Measurements from ENCODE around the gene RGS19. TPM values are rescaled to one million over a fixed set of nuclear protein-coding genes. Genes with fewer than 3 reads are reported as not detected.

Gene RGS19
- total RNA-seq, 4 donors from 2014 or later: 14.8 to 18.4 (median 16.2) TPM

DNA sequence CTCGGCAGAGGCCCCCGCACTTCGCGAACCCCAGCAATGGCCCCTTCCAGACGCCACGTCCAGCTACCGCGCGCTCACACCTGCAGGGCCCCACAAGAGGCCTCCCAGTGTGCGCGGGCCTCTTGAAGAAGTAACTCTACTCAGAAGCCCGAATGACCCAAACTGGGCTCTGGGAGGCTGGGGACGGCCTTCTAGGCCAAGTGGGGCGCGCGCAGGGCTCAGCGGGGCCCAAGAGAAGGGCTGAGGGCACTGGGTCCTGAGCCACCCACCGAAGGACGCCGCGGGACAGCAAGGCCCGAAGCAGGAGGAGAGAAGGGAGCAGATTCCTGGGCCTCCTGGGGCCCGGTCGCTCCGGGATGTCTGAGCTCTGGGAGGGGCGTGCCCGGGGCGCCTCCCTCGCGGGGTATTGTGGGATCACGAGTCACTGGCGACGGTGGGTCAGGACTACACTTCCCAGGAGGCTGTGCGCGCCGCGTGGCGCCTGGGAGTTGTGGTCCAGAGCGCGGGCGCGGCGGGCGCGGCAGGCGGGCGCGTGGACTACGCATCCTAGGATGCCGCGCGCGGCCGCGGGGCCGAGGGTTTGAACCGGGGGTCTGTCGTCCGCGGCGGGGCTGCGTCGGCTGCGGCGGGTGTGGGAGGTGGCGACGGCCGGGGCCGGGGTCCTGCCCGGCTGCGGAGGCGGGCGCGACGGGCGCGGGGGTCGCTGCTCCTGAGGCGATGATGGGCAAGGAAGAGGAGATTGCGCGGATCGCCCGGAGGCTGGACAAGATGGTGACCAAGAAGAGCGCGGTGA, 16.5 kb downstream of the RGS19 start, which contains the start of gene TCEA2:
TCEA2 (plus strand) TSS at position 603 of the 793 bp plus-strand sequence; CDS start at position 718, 115 bp downstream.
- peak; percentile 98 for DNase-seq (ENCODE audit: low spot score in 2 of 2)
- H3K4me3 ChIP-seq: peak within 1 kb of the TSS; percentile 89
- H3K9me3 ChIP-seq: no peaks in the 10 kb centered on the region
- H3K27me3 ChIP-seq: no peaks in the 10 kb centered on the region
- WGBS: under 1% methylated on average over 53 of the region's 85 CpGs
- peaks cover 42% of the 10 kb centered on the region for H3K4me1 ChIP-seq
- peak in 1 of 2 donors; percentile 43 for TF ChIP-seq POLR2A (IDR thresholded peaks at IDR 0.05)
- no peak for TF ChIP-seq EP300 (IDR thresholded peaks at IDR 0.05)
- peak in 2 of 3 donors; percentile 67 for TF ChIP-seq POLR2AphosphoS5 (IDR thresholded peaks at IDR 0.05)
- peak within 1 kb of the TSS; percentile 76 for H3K27ac ChIP-seq
- H3K36me3 ChIP-seq: no peaks in the 10 kb centered on the region

DNA sequence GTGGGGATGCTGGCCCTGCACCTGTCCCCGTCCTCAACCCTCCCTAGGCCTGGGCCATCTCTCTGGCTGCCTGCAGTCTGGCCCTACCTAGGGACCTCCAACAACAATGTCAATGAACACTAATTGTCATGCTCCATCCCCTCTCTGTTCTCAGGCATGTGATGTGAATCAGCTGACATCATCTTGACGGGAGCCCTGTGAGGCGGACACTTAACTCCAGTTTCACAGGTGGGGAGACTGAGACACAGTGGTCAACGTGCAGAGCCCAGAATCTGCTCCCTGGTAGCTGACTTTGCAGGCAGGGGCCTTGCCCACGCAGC, 17.1 kb downstream of the RGS19 start:
- H3K36me3 ChIP-seq: no peaks in the 10 kb centered on the region
- no peak for TF ChIP-seq POLR2AphosphoS5 (IDR thresholded peaks at IDR 0.05)
- TF ChIP-seq EP300 (IDR thresholded peaks at IDR 0.05): no peak
- TF ChIP-seq POLR2A (IDR thresholded peaks at IDR 0.05): no peak
- TF ChIP-seq, protein P1, sequence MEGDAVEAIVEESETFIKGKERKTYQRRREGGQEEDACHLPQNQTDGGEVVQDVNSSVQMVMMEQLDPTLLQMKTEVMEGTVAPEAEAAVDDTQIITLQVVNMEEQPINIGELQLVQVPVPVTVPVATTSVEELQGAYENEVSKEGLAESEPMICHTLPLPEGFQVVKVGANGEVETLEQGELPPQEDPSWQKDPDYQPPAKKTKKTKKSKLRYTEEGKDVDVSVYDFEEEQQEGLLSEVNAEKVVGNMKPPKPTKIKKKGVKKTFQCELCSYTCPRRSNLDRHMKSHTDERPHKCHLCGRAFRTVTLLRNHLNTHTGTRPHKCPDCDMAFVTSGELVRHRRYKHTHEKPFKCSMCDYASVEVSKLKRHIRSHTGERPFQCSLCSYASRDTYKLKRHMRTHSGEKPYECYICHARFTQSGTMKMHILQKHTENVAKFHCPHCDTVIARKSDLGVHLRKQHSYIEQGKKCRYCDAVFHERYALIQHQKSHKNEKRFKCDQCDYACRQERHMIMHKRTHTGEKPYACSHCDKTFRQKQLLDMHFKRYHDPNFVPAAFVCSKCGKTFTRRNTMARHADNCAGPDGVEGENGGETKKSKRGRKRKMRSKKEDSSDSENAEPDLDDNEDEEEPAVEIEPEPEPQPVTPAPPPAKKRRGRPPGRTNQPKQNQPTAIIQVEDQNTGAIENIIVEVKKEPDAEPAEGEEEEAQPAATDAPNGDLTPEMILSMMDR (IDR thresholded peaks at IDR 0.05): no peak
- H3K27ac ChIP-seq: peak overlapping the region; percentile 76
- WGBS: 53% methylated on average over 3 of the region's 5 CpGs
- no peak for DNase-seq (ENCODE audit: low spot score in 2 of 2)
- H3K9me3 ChIP-seq: no peaks in the 10 kb centered on the region
- no peaks in the 10 kb centered on the region for H3K27me3 ChIP-seq
- peak overlapping the region; percentile 89 for H3K4me3 ChIP-seq
- H3K4me1 ChIP-seq: peaks cover 48% of the 10 kb centered on the region

DNA sequence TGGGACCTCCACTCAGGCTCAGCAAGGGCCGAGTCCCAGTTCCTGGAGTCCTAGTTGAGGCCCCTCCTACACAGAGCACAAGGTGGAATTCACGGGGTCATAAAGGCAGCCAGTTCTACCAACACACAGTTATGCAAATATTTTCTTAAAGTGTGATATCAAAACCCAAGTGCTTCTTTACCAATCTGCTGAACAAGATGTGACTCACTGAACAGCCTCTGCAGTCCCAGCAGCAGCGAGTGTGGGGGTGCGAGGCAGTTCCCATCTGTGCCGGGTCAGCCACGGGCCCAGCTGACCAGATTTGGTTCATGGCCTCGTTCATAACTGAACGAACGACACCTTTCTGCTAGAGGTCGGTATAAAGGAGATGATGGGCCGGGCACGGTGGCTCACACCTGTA, 20.8 kb downstream of the RGS19 start:
- TF ChIP-seq EP300 (IDR thresholded peaks at IDR 0.05) (no peak), POLR2A (IDR thresholded peaks at IDR 0.05) (no peak), POLR2AphosphoS5 (IDR thresholded peaks at IDR 0.05) (no peak)
- TF ChIP-seq, protein P1 (IDR thresholded peaks at IDR 0.05): no peak
- no peak for DNase-seq (ENCODE audit: low spot score in 2 of 2)
- Histone ChIP-seq H3K4me1 (peaks cover 45% of the 10 kb centered on the region), H3K9me3 (no peaks in the 10 kb centered on the region), H3K36me3 (no peaks in the 10 kb centered on the region), H3K27me3 (peaks cover 11% of the 10 kb centered on the region), H3K27ac (no peak overlapping the region), H3K4me3 (no peak overlapping the region)
- WGBS: 89% methylated on average over 11 of the region's 12 CpGs

DNA sequence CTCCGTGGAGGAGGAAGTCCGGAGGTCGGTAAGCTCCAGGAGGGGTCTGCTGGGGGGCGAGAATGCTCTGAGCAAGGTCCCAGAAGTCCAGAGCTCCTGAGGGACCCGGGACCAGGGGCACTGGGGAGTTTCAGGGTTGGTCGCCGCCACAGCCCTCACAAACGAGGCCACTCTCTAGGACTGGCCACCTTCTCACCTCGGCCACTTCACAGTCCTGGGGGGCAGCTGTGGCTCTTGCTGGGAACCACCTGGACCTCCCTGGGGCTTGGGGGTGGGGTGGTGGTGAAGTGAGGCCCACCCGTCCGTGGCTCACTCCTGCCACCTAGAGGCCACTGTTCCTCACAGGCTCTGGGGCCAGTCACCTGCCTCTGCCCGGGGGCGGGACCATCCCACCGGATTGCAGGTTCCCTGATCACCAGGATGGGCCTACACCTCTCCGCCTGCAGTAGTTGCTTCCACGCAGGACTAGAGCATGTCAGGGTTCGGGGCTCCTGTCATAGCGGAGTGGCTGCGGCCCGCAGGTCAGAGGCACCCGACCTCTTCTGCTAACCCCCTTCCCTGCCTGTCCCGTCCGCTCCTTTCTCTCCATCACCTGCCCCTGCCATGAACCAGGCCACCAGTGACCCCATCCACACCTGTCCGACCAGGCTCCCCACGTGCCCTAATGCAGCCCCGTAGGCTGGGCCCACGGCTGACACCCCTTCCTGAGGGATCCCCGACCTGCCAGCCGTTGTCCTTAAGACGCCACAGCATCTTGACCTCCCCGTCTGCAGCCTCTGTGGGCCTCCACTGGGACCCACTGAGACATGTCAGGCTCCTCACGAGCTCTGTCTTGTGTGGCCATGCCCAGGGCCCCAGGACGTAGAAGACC, 21.5 kb downstream of the RGS19 start:
- Histone ChIP-seq H3K4me3 (no peak overlapping the region), H3K36me3 (no peaks in the 10 kb centered on the region), H3K27ac (no peak overlapping the region), H3K9me3 (no peaks in the 10 kb centered on the region), H3K27me3 (peaks cover 11% of the 10 kb centered on the region), H3K4me1 (peaks cover 48% of the 10 kb centered on the region)
- no peak for TF ChIP-seq EP300 (IDR thresholded peaks at IDR 0.05)
- TF ChIP-seq, protein P1 (IDR thresholded peaks at IDR 0.05): peak; percentile 46 to 86
- WGBS: 35% methylated on average over 24 of the region's 33 CpGs
- no peak for DNase-seq (ENCODE audit: low spot score in 2 of 2)

DNA sequence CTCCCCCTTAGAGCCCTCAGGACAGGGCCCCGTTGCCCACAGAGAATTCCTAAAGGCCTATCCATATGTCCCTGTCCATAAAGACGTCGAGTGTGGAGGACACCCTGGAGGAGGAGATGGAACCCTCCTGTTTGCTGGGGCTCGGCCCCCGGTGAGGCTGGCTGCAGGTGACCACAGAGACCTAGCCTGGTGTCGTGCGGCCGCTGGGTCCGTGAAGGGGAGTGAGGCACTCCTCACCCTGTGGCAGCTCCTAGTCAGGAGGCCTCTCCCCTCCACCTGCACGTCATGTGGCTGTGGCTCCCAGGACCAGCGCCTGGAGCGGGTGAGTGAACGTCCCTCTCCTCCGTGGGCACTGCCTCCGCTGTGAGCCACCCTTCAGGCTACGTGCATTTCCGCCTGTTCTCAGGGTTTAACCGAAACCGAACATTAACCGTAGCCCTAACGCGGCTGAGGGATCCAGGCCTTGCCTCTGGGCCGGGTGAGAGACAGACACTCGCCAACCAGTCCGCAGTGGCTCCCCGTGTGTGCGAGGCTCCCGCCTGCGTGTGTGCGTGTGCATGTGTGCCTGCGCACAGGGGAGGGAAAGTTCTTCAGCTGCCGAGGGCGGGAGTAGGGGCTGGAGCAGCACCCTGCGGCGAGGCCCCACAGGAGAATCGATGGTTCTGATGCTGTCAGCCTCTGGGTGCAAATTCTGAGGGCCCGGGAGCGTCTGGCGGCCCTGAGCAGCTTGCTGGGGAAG, 22.3 kb downstream of the RGS19 start:
- DNase-seq (ENCODE audit: low spot score in 2 of 2): no peak
- Histone ChIP-seq H3K9me3 (no peaks in the 10 kb centered on the region), H3K4me3 (no peak overlapping the region), H3K27ac (peak overlapping the region; percentile 26), H3K27me3 (peaks cover 14% of the 10 kb centered on the region), H3K4me1 (peaks cover 43% of the 10 kb centered on the region), H3K36me3 (no peaks in the 10 kb centered on the region)
- WGBS: 54% methylated on average over 14 of the region's 39 CpGs
- TF ChIP-seq, protein P1 (IDR thresholded peaks at IDR 0.05): no peak
- no peak for TF ChIP-seq POLR2AphosphoS5 (IDR thresholded peaks at IDR 0.05)
- no peak for TF ChIP-seq EP300 (IDR thresholded peaks at IDR 0.05)
- TF ChIP-seq POLR2A (IDR thresholded peaks at IDR 0.05): no peak
